SK-N-SH (cell line): ENCODE measurements around the gene CLRN3. TPM values are rescaled to one million over a fixed set of nuclear protein-coding genes. Genes with fewer than 3 reads are reported as not detected.

Source experiments
- CTCF ChIA-PET: fragments of 300-600, 350-600 bp; formaldehyde crosslinking; extraction: SDS; loops from one replicate; lab custom pipeline; 2021; lab: Yijun Ruan, JAX
- POLR2A ChIA-PET: fragments of 350-600 bp; sonication (Branson Sonifier 250); formaldehyde crosslinking; extraction: SDS; loops from one replicate; lab custom pipeline; 2020; ENCODE audit warnings: antibody characterized with exemption, inconsistent platforms; lab: Yijun Ruan, JAX
- DNase-seq: peaks from one replicate; pipeline ENCODE4 v3.0.0; 2012
- H2AFZ ChIP-seq: fragments of 200-600 bp; sonication (generic); 2 replicates; pipeline ENCODE4 v1.8.1; 2016; ENCODE audit warnings: antibody characterized with exemption, mild to moderate bottlenecking, low read depth
- H3F3A ChIP-seq: fragments of 200-600 bp; sonication (generic); replicated peaks from 2 replicates; pipeline ENCODE3; 2016; ENCODE audit warnings: antibody characterized with exemption, mild to moderate bottlenecking; ENCODE audit not compliant: insufficient read depth
- H3K27ac ChIP-seq, 2 experiments: fragments of 200-500 bp in 1 of 2; fragments of 200-600 bp in 1 of 2; sonication (Bioruptor generic) in 1 of 2; sonication (generic), shearing (Covaris generic) in 1 of 2; 2 replicates each; pipeline versions ENCODE4 v1.5.1 to v1.6.1; 2014 to 2016; ENCODE audit warnings: low read depth in 2 of 2, inconsistent platforms in 1 of 2, low read length in 1 of 2, mild to moderate bottlenecking in 1 of 2, mixed read lengths in 1 of 2
- H3K27me3 ChIP-seq: fragments of 200-600 bp; sonication (generic), shearing (Covaris generic); 2 replicates; pipeline ENCODE4 v1.6.1; 2016; ENCODE audit warnings: mixed run types; ENCODE audit not compliant: insufficient read depth
- H3K36me3 ChIP-seq, 2 experiments: fragments of 200-500 bp in 1 of 2; fragments of 200-600 bp in 1 of 2; sonication (Bioruptor generic) in 1 of 2; sonication (generic) in 1 of 2; replicated peaks in 1 of 2; 2 replicates each; pipeline versions ENCODE3 to v1.5.1; 2014 to 2016; ENCODE audit warnings: low read length in 1 of 2, mild to moderate bottlenecking in 1 of 2; ENCODE audit not compliant: insufficient read depth in 2 of 2, control insufficient read depth in 1 of 2
- H3K4me1 ChIP-seq, 2 experiments: fragments of 200-500 bp in 1 of 2; fragments of 200-600 bp in 1 of 2; sonication (Bioruptor generic) in 1 of 2; sonication (generic), shearing (Covaris generic) in 1 of 2; 2 replicates each; pipeline versions ENCODE4 v1.5.1 to v1.6.1; 2014 to 2016; ENCODE audit warnings: low read depth in 1 of 2, low read length in 1 of 2, mixed run types in 1 of 2; ENCODE audit not compliant: insufficient read depth in 2 of 2, control insufficient read depth in 1 of 2
- H3K4me2 ChIP-seq: fragments of 200-600 bp; sonication (generic), shearing (Covaris generic); 2 replicates; pipeline ENCODE4 v1.6.1; 2017; ENCODE audit warnings: mixed run types
- H3K4me3 ChIP-seq, 2 experiments: fragments of 200-500 bp in 1 of 2; fragments of 200-600 bp in 1 of 2; sonication (Bioruptor generic) in 1 of 2; sonication (generic), shearing (Covaris generic) in 1 of 2; 2 replicates each; pipeline versions ENCODE4 v1.5.1 to v1.8.1; 2014 to 2016; ENCODE audit warnings: low read depth in 2 of 2, inconsistent platforms in 1 of 2, low read length in 1 of 2, mild to moderate bottlenecking in 1 of 2, mixed read lengths in 1 of 2, moderate library complexity in 1 of 2
- H3K79me2 ChIP-seq: fragments of 200-600 bp; sonication (generic); 2 replicates; pipeline ENCODE4 v1.8.1; 2017; ENCODE audit warnings: mild to moderate bottlenecking; ENCODE audit not compliant: insufficient read depth
- H3K9ac ChIP-seq: fragments of 200-600 bp; sonication (generic); 2 replicates; pipeline ENCODE4 v1.6.1; 2017; ENCODE audit warnings: mixed run types
- H3K9me2 ChIP-seq: fragments of 200-600 bp; sonication (generic); 2 replicates; pipeline ENCODE4 v1.6.1; 2017; ENCODE audit warnings: mixed run types
- H3K9me3 ChIP-seq: fragments of 200-600 bp; sonication (generic); 2 replicates; pipeline ENCODE4 v1.6.1; 2017; ENCODE audit warnings: mixed run types, mild to moderate bottlenecking, moderate library complexity
- H4K20me1 ChIP-seq: fragments of 200-600 bp; sonication (generic); 2 replicates; pipeline ENCODE4 v1.6.1; 2017; ENCODE audit warnings: mild to moderate bottlenecking, mixed run types; ENCODE audit not compliant: insufficient read depth
- FOXJ3 ChIP-seq: sonication (generic); formaldehyde crosslinking; IDR thresholded peaks from 2 replicates; pipeline ENCODE4 v1.5.1; 2020; ENCODE audit warnings: mild to moderate bottlenecking, missing genetic modification reagents
- FOXM1 ChIP-seq: IDR thresholded peaks from 2 replicates; pipeline ENCODE4 v1.4.0; 2012; ENCODE audit warnings: low read depth, mild to moderate bottlenecking
- GABPA ChIP-seq: IDR thresholded peaks from 2 replicates; pipeline ENCODE4 v1.4.0; 2012; ENCODE audit warnings: low read depth, mild to moderate bottlenecking
- GATA2 ChIP-seq: sonication (generic); formaldehyde crosslinking; IDR thresholded peaks from 2 replicates; pipeline ENCODE4 v1.5.0; 2020; ENCODE audit warnings: mild to moderate bottlenecking, missing genetic modification reagents
- JUND ChIP-seq: IDR thresholded peaks from 2 replicates; pipeline ENCODE4 v1.4.0; 2012
- MXI1 ChIP-seq: IDR thresholded peaks from 2 replicates; pipeline ENCODE4 v1.6.1; 2012; ENCODE audit warnings: mild to moderate bottlenecking, low read depth, low read length, improper control_type of control experiment
- NRF1 ChIP-seq: IDR thresholded peaks from 2 replicates; pipeline ENCODE4 v1.6.1; 2012; ENCODE audit warnings: low read depth, mild to moderate bottlenecking, low read length
- RXRA ChIP-seq: IDR thresholded peaks from 2 replicates; pipeline ENCODE4 v1.4.0; 2012; ENCODE audit warnings: low read depth, mild to moderate bottlenecking, borderline replicate concordance
- SIN3A ChIP-seq: IDR thresholded peaks from 2 replicates; pipeline ENCODE4 v1.6.1; 2012; ENCODE audit warnings: low read depth, mild to moderate bottlenecking, low read length, moderate library complexity, borderline replicate concordance
- SMC3 ChIP-seq: IDR thresholded peaks from 2 replicates; pipeline ENCODE4 v1.6.1; 2012; ENCODE audit warnings: low read depth, low read length, improper control_type of control experiment
- WGBS: methylation state at CpG from one replicate; pipeline ENCODE4 v1.1.6; 2017; ENCODE audit warnings: low lambda C conversion rate; 5-methylcytosine and 5-hydroxymethylcytosine counted together
- polyA plus RNA-seq, 3 experiments: library from polyadenylated mRNA; depleted of rRNA; stranded (reverse); fragments of >200 nt; gene quantifications; 2 replicates each; pipeline ENCODE4 v1.2.3, GENCODE V29; 2012
- TF ChIP-seq, protein P1 (sequence below): fragments of 150-350 bp; IDR thresholded peaks from 2 replicates; pipeline ENCODE4 v1.6.1; 2016; ENCODE audit warnings: mild to moderate bottlenecking, low read depth, low read length
- TF ChIP-seq, protein P2 (sequence below): IDR thresholded peaks from 2 replicates; pipeline ENCODE4 v1.4.0; 2012; ENCODE audit warnings: low read depth
- TF ChIP-seq, protein P3 (sequence below): IDR thresholded peaks from 2 replicates; pipeline ENCODE4; 2012

The CLRN3 gene
- polyA plus RNA-seq, 1 of the 3 experiments (the other 2 are of a cell fraction) = 0.25 TPM

DNA sequence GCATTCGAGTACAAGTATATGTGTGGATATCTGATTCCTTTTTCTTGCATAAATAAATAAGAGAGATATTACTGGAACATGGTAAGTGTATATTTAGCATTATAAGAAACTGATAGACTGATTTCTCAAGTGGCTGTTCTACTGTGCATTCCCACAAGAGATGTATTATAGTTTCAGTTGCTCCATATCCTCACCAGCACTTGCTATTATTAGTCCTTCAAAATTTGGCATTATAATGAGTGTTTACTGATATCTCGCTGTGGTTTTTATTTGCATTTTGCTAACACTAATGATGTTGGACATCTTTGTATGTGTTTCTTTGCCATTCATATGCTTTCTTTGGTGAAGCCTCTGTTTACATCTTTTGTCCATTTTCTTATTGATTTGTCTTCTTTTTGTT lies 4.4 kb upstream of the CLRN3 start (continued):
- TF ChIP-seq JUND = no peak
- no peak for TF ChIP-seq RXRA
- TF ChIP-seq GATA2 (CRISPR knock-in tag) = no peak

DNA sequence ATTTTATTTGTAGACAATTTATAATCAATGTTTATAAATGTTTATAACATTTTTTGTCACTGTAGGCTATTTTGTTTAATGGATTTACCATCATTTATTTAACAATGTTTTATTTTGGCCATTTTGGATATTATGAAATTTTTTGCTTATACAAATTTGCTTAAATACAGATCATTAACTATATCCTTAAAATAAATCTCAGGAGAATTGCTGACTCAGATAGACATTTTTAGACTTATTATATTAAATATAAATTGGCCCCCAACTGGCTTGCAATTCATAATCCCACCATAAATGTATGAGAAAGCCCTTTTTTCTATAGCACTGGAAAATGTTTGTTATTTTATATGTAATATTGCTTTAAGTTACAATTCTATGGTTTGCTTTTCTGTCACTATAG lies 3.8 kb upstream of the CLRN3 start:
- ChIA-PET CTCF (no interaction called here), POLR2A (no interaction called here)
- H3K9me2 ChIP-seq = no peaks in the 10 kb centered on the region
- no peak overlapping the region for H3K4me3 ChIP-seq
- no peaks in the 10 kb centered on the region for H3K4me1 ChIP-seq
- H3K36me3 ChIP-seq = no peaks in the 10 kb centered on the region
- no peak overlapping the region for H3K4me2 ChIP-seq
- H4K20me1 ChIP-seq = no peaks in the 10 kb centered on the region
- no peak overlapping the region for H3K27ac ChIP-seq
- no peaks in the 10 kb centered on the region for H3F3A ChIP-seq
- H3K9me3 ChIP-seq = no peaks in the 10 kb centered on the region
- no peak overlapping the region for H3K9ac ChIP-seq
- no peak overlapping the region for H2AFZ ChIP-seq
- DNase-seq = no peak
- TF ChIP-seq, protein P1, sequence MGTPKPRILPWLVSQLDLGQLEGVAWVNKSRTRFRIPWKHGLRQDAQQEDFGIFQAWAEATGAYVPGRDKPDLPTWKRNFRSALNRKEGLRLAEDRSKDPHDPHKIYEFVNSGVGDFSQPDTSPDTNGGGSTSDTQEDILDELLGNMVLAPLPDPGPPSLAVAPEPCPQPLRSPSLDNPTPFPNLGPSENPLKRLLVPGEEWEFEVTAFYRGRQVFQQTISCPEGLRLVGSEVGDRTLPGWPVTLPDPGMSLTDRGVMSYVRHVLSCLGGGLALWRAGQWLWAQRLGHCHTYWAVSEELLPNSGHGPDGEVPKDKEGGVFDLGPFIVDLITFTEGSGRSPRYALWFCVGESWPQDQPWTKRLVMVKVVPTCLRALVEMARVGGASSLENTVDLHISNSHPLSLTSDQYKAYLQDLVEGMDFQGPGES = no peak
- TF ChIP-seq MXI1 = no peak
- TF ChIP-seq, protein P2, sequence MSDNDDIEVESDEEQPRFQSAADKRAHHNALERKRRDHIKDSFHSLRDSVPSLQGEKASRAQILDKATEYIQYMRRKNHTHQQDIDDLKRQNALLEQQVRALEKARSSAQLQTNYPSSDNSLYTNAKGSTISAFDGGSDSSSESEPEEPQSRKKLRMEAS = no peak
- TF ChIP-seq, protein P3, sequence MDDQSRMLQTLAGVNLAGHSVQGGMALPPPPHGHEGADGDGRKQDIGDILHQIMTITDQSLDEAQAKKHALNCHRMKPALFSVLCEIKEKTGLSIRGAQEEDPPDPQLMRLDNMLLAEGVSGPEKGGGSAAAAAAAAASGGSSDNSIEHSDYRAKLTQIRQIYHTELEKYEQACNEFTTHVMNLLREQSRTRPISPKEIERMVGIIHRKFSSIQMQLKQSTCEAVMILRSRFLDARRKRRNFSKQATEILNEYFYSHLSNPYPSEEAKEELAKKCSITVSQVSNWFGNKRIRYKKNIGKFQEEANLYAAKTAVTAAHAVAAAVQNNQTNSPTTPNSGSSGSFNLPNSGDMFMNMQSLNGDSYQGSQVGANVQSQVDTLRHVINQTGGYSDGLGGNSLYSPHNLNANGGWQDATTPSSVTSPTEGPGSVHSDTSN = no peak
- no peak for TF ChIP-seq NRF1
- no peak for TF ChIP-seq SIN3A
- TF ChIP-seq GABPA = no peak
- TF ChIP-seq FOXJ3 = no peak
- H3K27me3 ChIP-seq = no peaks in the 10 kb centered on the region
- no peaks in the 10 kb centered on the region for H3K79me2 ChIP-seq

DNA sequence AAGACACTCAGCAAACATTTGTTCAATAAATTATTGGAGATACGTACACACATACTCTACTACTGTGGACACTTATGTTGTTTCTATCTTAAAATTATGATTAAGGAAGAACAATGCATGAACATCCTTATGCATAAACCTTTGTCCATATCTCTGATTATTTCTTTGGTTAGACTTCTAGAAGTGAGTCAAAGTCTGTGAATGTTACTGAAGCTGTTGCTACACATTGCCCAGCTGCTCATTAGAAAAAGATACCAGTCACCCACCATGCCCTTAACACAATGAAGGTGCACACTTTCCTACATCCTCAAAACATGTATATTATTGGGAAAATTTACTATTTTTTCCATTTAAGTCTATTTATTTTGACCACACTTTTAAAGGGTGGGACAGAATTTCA lies 1.4 kb upstream of the CLRN3 start:
- Histone ChIP-seq H3K9me2 (no peaks in the 10 kb centered on the region), H3K79me2 (no peaks in the 10 kb centered on the region), H3K4me2 (no peak overlapping the region), H3K4me1 (peaks cover 0 to 6% of the 10 kb centered on the region in 2 experiments; a peak in 1 of 4 replicates), H3K9me3 (no peaks in the 10 kb centered on the region), H3K36me3 (no peaks in the 10 kb centered on the region), H3K9ac (no peak overlapping the region), H2AFZ (no peak overlapping the region)
- DNase-seq = no peak
- POLR2A ChIA-PET = no interaction called here
- TF ChIP-seq, protein P3 = no peak
- no peak for TF ChIP-seq FOXM1
- no peak for TF ChIP-seq SMC3
- TF ChIP-seq, all 33 proteins: peak for 0
- Histone ChIP-seq H3K4me3 (no peak overlapping the region), H3K27me3 (no peaks in the 10 kb centered on the region), H4K20me1 (no peaks in the 10 kb centered on the region), H3K27ac (no peak overlapping the region), H3F3A (no peaks in the 10 kb centered on the region)
- CTCF ChIA-PET = interaction anchor here (1.5 kb wide), 1 partner anchor 117 kb away, joined by 4 read pairs; no protein-coding TSS in a partner anchor
- WGBS = 81% methylated on average over 1 of the region's 1 CpG
